ENCODE measurements around the gene ESRRA. TPM values are rescaled to one million over a fixed set of nuclear protein-coding genes. Genes with fewer than 3 reads are reported as not detected.

ESRRA gene
- total and polyA plus RNA-seq, 2 of the 13 experiments (the other 11 are each of a cell fraction or from before 2014, with no cell fraction given): 18.1 to 36.3 TPM

GRCh38 chr11:64269540-64270220 lies 35.6 kb upstream of the ESRRA start (continued):
- no peak for TF ChIP-seq FOXP1 (IDR thresholded peaks at IDR 0.05)
- TF ChIP-seq FOXP1 (CRISPR knock-in tag; IDR thresholded peaks at IDR 0.05): peak; percentile 26; the same call in 1 of the 2 replicates
- peak; percentile 83 for TF ChIP-seq ZNF205 (CRISPR knock-in tag; IDR thresholded peaks at IDR 0.05)
- peak; percentile 29; the same call in 1 of the 2 replicates for TF ChIP-seq BRD4 (CRISPR knock-in tag; IDR thresholded peaks at IDR 0.05)
- peak; percentile 36; the same call in 1 of the 2 replicates for TF ChIP-seq ZBTB38 (CRISPR knock-in tag; IDR thresholded peaks at IDR 0.05)
- no peak; the same call in 1 of the 2 replicates for TF ChIP-seq SKIL (CRISPR knock-in tag; IDR thresholded peaks at IDR 0.05; ENCODE audit: borderline replicate concordance)
- peak; percentile 100 for TF ChIP-seq YY1 (IDR thresholded peaks at IDR 0.05; ENCODE audit: insufficient read depth, insufficient replicate concordance, low read depth, low read length)
- no peak; the same call in 1 of the 2 replicates for TF ChIP-seq ZFP37 (CRISPR knock-in tag; IDR thresholded peaks at IDR 0.05; ENCODE audit: borderline replicate concordance)
- peak; percentile 55; the same call in 1 of the 2 replicates for TF ChIP-seq RELA (CRISPR knock-in tag; IDR thresholded peaks at IDR 0.05)
- TF ChIP-seq SOX6 (IDR thresholded peaks at IDR 0.05): no peak
- peak; percentile 39; the same call in 1 of the 2 replicates for TF ChIP-seq SOX6 (CRISPR knock-in tag; IDR thresholded peaks at IDR 0.05)
- peak; percentile 36; the same call in 1 of the 2 replicates for TF ChIP-seq POGZ (CRISPR knock-in tag; IDR thresholded peaks at IDR 0.05)
- TF ChIP-seq FOXO1 (CRISPR knock-in tag; IDR thresholded peaks at IDR 0.05): peak; percentile 9; the same call in 1 of the 2 replicates
- peak; percentile 75 for TF ChIP-seq HNF4G (IDR thresholded peaks at IDR 0.05; ENCODE audit: borderline replicate concordance, low read depth, low read length)
- TF ChIP-seq HNF4G (CRISPR knock-in tag; IDR thresholded peaks at IDR 0.05; ENCODE audit: borderline replicate concordance, low read depth): no peak
- 0 out of 2 replicates have a peak, but pooled peaks have one; percentile 1 for TF ChIP-seq ZNF329 (CRISPR knock-in tag; IDR thresholded peaks at IDR 0.05; ENCODE audit: low read depth)
- TF ChIP-seq FOSL2 (CRISPR knock-in tag; IDR thresholded peaks at IDR 0.05): peak; percentile 53; the same call in 1 of the 2 replicates
- TF ChIP-seq ARHGAP35 (CRISPR knock-in tag; IDR thresholded peaks at IDR 0.05; ENCODE audit: borderline replicate concordance): 0 out of 2 replicates have a peak, but pooled peaks have one; percentile 29
- peak; percentile 83 for TF ChIP-seq RBFOX2 (IDR thresholded peaks at IDR 0.05; ENCODE audit: low read depth, low read length)
- TF ChIP-seq AGO1 (IDR thresholded peaks at IDR 0.05; ENCODE audit: low read depth, low read length, poor library complexity, severe bottlenecking): peak; percentile 93
- TF ChIP-seq GMEB1 (CRISPR knock-in tag; IDR thresholded peaks at IDR 0.05; ENCODE audit: borderline replicate concordance): peak; percentile 90
- peak; percentile 79; the same call in 1 of the 2 replicates for TF ChIP-seq IRF2 (CRISPR knock-in tag; IDR thresholded peaks at IDR 0.05)
- peak; percentile 52; the same call in 1 of the 2 replicates for TF ChIP-seq ELF3 (CRISPR knock-in tag; IDR thresholded peaks at IDR 0.05)
- no peak for TF ChIP-seq KDM1A (CRISPR knock-in tag; IDR thresholded peaks at IDR 0.05)
